DMS53 treated with DMSO at 0.1 percent for 48 hours (cell line): Measurements from ENCODE around the gene PPP4C.
"Not testable (repeated sequence)": the region's sequence is repeated elsewhere in the genome, so short reads cannot be mapped to it uniquely, and the experiment has no call there.

ENCODE experiments used
- DNase-seq: peaks from one replicate; lab custom pipeline; 2025; ENCODE audit not compliant: unreplicated experiment; lab: John Stamatoyannopoulos, UW

PPP4C gene

GRCh38 chr16:30096105-30096861, 20.5 kb downstream of the PPP4C start, which contains the start of gene YPEL3:
YPEL3 (minus strand) TSS chr16:30096213; CDS start chr16:30095482, 731 bp downstream.
- peak; percentile 56 for DNase-seq

GRCh38 chr16:30096862-30097563, 21.2 kb downstream of the PPP4C start:
- DNase-seq = no peak

GRCh38 chr16:30104090-30104489, 28.3 kb downstream of the PPP4C start:
- DNase-seq = no peak

- DNase-seq = no peak
Measured at GRCh38 chr16:30104492-30104891, 28.7 kb downstream of the PPP4C start.

GRCh38 chr16:30108059-30108850, 32.5 kb downstream of the PPP4C start:
- no peak for DNase-seq

GRCh38 chr16:30110661-30111060, 34.9 kb downstream of the PPP4C start:
- DNase-seq = no peak

- peak; percentile 54 for DNase-seq
Measured at GRCh38 chr16:30112197-30113030, 36.6 kb downstream of the PPP4C start.

GRCh38 chr16:30113031-30113710, 37.4 kb downstream of the PPP4C start, which contains the start of gene GDPD3:
GDPD3 (minus strand) TSS chr16:30113537; CDS start chr16:30113478, 59 bp downstream.
- no peak for DNase-seq

GRCh38 chr16:30113711-30114333, 38.0 kb downstream of the PPP4C start:
- no peak for DNase-seq

- DNase-seq = no peak
Measured at GRCh38 chr16:30114411-30114810, 38.6 kb downstream of the PPP4C start.

- DNase-seq = not testable (repeated sequence)
Measured at GRCh38 chr16:30114833-30115232, 39.0 kb downstream of the PPP4C start.

GRCh38 chr16:30115238-30115637, 39.4 kb downstream of the PPP4C start:
- DNase-seq = no peak

GRCh38 chr16:30116291-30117207, 40.8 kb downstream of the PPP4C start:
- DNase-seq = no peak

GRCh38 chr16:30117768-30118167, 42.0 kb downstream of the PPP4C start:
- no peak for DNase-seq

GRCh38 chr16:30119428-30119827, 43.6 kb downstream of the PPP4C start:
- DNase-seq = no peak

GRCh38 chr16:30120340-30121105, 44.7 kb downstream of the PPP4C start:
- no peak for DNase-seq

- DNase-seq = no peak
Measured at GRCh38 chr16:30121741-30122571, 46.2 kb downstream of the PPP4C start.
